Stimulated activated CD4-positive, alpha-beta T cell treated with anti-CD3 and anti-CD28 coated beads, Interleukin-2, amount 100 ng/mL, for 4 hours (primary cell): ENCODE data around the gene QDPR.
"Not testable (repeated sequence)": the region's sequence is repeated elsewhere in the genome, so short reads cannot be mapped to it uniquely, and the experiment has no call there.

Experiments
- DNase-seq: peaks from one replicate; pipeline ENCODE4 v3.0.0-alpha.2; 2020; ENCODE audit warnings: low read depth

The QDPR gene

DNA sequence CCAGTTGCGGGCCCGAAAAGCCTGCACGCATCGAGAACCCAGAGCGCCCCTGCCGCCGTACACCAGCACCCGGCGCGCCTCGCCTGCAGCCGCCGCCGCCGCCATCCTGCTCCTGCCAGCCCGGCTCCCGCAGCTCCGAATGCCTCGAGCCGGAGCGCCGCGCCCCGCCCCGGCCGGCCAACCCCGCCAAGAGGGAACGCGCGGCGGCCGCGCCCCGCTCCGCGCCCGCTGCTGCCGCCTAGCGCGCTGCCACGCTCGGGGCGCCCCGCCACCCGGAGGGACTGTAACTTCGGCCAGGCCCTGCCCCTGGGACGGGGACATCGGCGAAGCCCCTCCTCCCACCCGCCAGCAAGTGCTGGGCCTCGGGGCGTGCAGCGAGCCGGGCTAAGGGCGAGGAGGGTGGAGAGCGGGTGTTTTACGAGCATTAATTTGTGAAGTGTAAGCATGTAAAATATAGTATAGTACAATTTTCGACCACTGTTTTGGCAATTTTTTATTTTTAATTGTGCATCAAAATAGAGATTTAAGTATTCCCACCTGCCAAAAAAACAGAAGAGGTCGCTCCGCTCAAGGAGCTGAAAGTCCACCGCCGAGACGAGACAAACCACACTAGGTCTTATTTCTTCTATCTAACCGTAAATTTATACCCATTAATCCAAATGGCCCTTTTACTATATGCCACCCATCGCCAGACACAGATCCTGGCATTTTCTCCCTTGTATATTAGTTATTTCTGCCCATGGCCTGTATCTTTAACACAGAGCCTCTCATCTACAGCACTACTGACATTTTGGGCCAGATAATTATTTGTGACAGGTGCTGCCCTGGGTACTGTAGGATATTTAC is at the start of gene QDPR:
Gene QDPR (minus strand): TSS at position 141 of the 846 bp plus-strand sequence. CDS start 36 bp downstream, at position 105.
- DNase-seq, result peak; percentile 59

DNA sequence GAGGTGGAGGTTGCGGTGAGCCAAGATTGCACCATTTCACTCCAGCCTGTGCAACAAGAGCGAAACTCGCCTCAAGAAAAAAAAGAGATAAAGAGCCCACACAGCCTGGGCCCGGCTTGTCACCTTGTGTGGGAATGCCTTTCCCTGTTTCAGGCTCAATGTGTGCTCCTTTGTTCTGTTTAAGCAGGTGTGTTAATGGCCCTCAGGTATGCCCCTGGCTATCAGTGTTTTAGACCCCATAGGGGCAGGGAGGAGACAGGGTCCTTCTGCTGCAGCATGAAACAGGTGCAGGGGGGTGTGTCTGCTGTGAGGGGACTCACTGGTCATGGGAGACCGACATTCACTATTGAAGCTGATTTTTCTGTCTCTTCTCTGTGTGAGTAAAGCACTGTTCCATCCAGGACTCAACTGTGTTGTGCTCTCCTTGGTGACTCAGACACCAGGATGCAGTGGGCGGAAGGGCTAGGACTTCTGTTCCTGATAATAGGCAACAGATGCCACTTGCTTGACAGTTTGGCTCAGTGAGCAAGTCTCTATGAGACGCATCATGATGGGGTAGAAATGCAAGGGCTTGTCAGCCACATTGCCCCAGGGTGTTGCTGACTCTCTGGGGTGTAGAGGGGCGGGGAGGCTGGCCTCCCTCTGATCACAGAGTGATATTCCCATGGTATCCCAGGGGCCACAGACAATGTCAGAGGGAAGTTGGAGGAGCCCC is 49.5 kb upstream of the QDPR start:
- no peak for DNase-seq

- DNase-seq, result no peak
These were observed 48.3 kb upstream of the QDPR start for GRCh38 chr4:17560065-17560673.

GRCh38 chr4:17559709-17560048 is 47.8 kb upstream of the QDPR start:
- DNase-seq, result no peak

DNA sequence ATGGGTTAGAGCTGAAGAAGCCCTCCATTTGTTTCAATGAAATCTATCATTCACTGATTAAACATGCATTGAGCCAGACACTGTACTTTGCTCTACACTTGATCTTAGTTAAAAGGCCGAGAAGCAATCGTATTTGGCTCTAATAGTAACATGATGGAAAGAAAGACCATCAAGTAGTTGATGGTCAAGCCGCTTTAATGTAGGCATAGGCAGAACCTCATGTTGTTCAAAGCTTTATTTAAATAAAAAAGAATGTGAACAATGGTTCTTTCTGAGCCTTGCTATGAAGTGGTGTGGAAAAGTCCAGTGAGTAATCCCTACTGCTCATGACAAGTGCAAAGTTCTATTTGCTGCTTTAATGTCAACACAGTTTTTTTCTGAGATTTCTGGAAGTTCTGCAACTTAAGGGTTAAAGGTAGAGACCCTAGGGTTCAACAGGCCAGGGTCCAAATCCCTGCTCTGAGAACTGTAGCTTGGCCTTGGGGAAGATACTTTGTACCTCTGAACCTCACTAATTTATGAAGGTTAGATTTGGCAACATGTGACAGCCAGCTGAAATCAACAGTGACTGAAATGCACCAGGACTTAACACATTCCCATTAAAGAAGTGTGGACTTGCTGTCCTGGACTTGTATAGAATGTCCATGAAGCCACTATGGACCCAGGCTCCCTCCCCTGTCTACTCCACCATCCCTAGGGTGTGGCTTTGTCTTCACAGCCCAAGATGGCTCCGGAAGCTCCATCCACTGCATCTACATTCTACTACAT is 47.2 kb upstream of the QDPR start:
- no peak for DNase-seq

DNA sequence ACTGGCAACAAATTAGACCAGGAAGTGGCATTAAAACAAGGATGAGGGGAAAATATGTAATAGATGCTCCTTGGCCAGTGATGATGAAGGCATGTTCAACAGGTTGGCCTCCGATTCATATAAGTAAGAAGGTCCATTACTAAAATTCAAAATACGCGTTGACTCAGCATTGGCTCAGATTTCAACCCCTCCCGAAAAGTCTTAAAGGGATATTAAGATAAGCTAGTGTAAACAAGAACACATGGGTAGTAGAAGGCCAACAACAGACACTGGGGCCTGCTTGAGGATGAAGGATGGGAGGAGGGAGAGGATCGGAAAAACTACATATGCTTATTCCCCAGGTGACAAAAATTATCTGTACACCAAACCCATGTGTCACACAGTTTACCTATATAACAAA is 46.0 kb upstream of the QDPR start:
- DNase-seq, result no peak

- DNase-seq, result no peak
These were observed 44.6 kb upstream of the QDPR start for GRCh38 chr4:17556498-17556897.

GRCh38 chr4:17554568-17554967 is 42.7 kb upstream of the QDPR start:
- no peak for DNase-seq

DNA sequence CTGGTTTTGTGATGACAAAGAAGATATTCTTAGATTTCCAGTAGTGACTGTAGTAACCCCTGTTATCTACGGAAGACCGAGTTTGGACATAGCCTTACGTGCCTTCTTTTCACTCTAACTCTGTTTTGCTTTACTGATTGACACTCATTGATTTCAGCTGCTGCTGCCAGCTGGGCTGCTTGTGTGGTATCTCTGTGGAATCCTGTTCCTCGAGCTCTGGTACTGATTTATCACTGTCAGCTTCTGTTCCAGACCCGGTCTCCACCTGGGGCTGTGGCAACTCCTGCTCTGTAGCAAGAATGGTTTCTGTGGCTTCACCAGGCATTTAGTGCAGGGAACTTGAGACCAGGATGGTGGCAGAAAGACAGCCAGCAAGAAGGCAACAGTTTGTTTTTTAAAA is 40.5 kb upstream of the QDPR start:
- no peak for DNase-seq

GRCh38 chr4:17550549-17550948 is 38.7 kb upstream of the QDPR start:
- no peak for DNase-seq

- DNase-seq, result no peak
These were observed 34.8 kb upstream of the QDPR start for GRCh38 chr4:17546678-17547077.

- no peak for DNase-seq
These were observed 34.3 kb upstream of the QDPR start for GRCh38 chr4:17546222-17546621.

DNA sequence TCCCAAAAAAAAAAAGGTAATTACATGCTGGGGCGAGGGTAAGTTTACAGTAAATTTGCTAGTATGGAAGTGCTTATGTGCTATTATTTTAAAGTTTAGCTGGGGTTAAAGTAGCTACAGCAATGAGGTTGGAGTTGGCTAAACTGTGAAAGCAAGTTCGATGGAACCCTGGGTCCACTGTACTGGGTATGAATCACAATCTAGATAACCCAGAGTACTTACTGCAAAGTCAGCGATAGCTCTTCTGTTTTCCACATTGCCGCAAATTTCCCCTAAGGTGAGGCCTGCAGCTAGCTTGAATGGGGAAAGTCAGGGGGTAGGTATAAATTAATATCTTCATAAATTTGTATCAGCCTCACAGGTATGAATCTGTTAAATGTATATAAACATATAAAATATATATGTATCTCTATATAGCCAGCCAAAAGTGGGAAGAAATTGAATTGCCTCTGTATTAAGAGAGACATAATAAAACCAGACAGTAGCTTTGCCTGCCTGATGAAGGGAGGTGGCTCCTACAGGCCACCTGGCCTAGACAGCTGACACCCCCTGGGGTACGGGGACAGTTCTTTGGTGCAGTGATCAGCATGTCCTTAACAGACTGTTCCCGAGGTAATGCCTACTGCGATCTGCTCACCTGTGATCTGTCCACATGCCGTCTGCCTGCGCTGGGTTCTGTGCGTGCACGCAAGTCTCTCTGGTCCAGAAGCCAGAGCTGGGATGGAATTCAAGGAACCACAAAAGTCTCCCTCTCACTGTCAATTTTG is 33.7 kb upstream of the QDPR start:
- DNase-seq, result no peak

- DNase-seq, result no peak
These were observed 32.9 kb upstream of the QDPR start for GRCh38 chr4:17544831-17545234.

GRCh38 chr4:17544205-17544604 is 32.3 kb upstream of the QDPR start:
- no peak for DNase-seq

- DNase-seq, result not testable (repeated sequence)
These were observed 25.2 kb upstream of the QDPR start for GRCh38 chr4:17537060-17537459.

DNA sequence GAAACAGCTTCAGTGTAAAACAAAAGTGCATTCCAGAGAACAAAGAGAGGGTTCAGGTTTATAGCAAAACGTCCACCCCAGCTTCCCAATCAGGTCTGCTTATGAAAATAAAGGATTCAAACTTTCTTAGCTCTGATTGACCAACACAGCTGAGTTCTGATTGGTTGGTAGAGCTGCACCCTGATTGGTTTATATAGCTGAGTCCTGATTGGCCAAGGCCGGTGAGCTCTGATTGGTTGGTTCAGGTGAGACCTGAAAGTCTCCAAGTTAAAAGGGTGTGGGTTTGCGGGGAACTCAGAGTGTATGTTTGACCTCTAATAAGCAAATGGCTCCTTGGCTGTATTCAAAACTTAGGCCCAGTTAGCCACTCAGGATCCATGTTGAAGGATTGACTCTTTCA is 24.0 kb upstream of the QDPR start:
- no peak for DNase-seq

GRCh38 chr4:17535242-17535641 is 23.4 kb upstream of the QDPR start:
- DNase-seq, result no peak

DNA sequence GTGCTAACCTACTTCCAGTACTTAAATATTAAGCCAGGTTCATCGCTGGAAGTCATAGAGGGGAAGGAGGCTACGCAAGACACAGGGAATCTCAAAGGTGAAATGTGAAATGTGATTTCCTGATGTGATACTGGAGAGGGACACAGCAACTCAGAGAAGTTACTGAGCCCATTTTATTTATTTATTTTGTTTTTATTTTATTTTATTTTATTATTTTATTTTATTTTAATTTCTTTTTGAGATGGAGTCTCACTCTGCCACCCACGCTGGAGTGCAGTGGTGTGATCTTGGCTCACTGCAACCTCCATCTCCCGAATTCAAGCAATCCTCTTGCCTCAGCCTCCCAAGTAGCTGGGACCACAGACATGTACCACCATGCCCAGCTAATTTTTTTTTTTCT is 22.8 kb upstream of the QDPR start:
- DNase-seq, result no peak

GRCh38 chr4:17531538-17532285 is 19.8 kb upstream of the QDPR start:
- DNase-seq, result no peak
